Keratinocyte (primary cell): ENCODE measurements around the gene TATDN2.

Source experiments
- EZH2 ChIP-seq: IDR thresholded peaks from one replicate; pipeline ENCODE4 v1.6.1; 2012; ENCODE audit warnings: inconsistent platforms, mild to moderate bottlenecking, low read length, moderate library complexity
- TF ChIP-seq, protein P1 (sequence below), 3 experiments: IDR thresholded peaks in 1 of 3; conservative IDR thresholded peaks in 1 of 3; optimal IDR thresholded peaks in 1 of 3; 2 replicates in 2 of 3; 3 replicates in 1 of 3; pipeline versions ENCODE3 to v1.5.1; 2011; ENCODE audit warnings: low read length in 3 of 3, mild to moderate bottlenecking in 3 of 3, moderate library complexity in 2 of 3, control low read depth in 1 of 3, inconsistent platforms in 1 of 3; ENCODE audit not compliant: insufficient read depth in 2 of 3; ENCODE audit errors: extremely low read depth in 1 of 3

DNA sequence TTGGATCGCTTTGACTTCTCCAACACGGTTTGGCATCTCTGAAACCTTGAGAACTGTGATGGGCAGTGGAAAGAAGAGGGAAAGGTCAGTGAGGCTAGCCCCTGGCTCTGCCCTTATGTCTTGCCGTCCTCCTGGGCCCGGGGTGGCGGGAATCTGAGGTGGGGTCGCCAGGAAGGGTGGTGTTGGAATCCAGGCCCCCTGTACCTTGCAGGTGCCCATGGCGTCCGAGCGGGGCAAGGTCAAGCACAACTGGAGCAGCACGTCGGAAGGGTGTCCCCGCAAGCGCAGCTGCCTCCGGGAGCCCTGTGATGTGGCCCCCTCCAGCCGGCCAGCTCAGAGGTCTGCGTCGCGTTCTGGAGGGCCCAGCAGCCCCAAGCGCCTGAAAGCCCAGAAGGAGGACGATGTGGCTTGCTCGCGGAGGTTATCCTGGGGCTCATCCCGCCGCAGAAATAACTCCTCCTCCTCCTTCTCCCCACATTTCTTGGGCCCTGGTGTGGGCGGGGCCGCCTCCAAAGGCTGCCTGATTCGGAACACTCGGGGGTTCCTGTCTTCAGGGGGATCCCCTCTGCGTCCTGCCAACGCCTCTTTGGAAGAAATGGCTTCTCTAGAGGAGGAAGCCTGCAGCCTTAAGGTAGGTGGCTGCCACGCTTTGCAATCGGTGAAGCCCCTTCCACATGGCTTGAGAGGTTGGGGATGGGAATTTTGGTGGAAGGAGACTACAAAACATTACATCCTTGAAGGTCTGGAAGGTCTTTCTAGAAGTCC, 907 bp downstream of the TATDN2 start:
- TF ChIP-seq, protein P1, sequence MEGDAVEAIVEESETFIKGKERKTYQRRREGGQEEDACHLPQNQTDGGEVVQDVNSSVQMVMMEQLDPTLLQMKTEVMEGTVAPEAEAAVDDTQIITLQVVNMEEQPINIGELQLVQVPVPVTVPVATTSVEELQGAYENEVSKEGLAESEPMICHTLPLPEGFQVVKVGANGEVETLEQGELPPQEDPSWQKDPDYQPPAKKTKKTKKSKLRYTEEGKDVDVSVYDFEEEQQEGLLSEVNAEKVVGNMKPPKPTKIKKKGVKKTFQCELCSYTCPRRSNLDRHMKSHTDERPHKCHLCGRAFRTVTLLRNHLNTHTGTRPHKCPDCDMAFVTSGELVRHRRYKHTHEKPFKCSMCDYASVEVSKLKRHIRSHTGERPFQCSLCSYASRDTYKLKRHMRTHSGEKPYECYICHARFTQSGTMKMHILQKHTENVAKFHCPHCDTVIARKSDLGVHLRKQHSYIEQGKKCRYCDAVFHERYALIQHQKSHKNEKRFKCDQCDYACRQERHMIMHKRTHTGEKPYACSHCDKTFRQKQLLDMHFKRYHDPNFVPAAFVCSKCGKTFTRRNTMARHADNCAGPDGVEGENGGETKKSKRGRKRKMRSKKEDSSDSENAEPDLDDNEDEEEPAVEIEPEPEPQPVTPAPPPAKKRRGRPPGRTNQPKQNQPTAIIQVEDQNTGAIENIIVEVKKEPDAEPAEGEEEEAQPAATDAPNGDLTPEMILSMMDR (optimal IDR thresholded peaks at IDR 0.05 in 1 of 3, IDR thresholded peaks at IDR 0.05 in 1 of 3, conservative IDR thresholded peaks at IDR 0.05 in 1 of 3; ENCODE audit: extremely low read depth in 1 of 3, insufficient read depth in 2 of 3, low read length in 3 of 3): no peak
- no peak for TF ChIP-seq EZH2
